Mesangial cell (primary cell): Measurements from ENCODE around the gene EPHA3. TPM values are rescaled to one million over a fixed set of nuclear protein-coding genes. Genes with fewer than 3 reads are reported as not detected.

Source experiments
- total RNA-seq: library from RNA; depleted of rRNA; stranded (reverse); fragments of >200 nt; gene quantifications from 2 replicates; pipeline ENCODE4 v1.2.3, GENCODE V29; 2015

EPHA3 gene
- total RNA-seq: 0.81 and 3.3 TPM in 2 replicates

GRCh38 chr3:89107461-89108290 lies at the start of gene EPHA3:
TSS of gene EPHA3 (plus strand) at chr3:89107621. CDS start at chr3:89107749, 128 bp downstream.

